ENCODE results near the gene NSG1.

DNA sequence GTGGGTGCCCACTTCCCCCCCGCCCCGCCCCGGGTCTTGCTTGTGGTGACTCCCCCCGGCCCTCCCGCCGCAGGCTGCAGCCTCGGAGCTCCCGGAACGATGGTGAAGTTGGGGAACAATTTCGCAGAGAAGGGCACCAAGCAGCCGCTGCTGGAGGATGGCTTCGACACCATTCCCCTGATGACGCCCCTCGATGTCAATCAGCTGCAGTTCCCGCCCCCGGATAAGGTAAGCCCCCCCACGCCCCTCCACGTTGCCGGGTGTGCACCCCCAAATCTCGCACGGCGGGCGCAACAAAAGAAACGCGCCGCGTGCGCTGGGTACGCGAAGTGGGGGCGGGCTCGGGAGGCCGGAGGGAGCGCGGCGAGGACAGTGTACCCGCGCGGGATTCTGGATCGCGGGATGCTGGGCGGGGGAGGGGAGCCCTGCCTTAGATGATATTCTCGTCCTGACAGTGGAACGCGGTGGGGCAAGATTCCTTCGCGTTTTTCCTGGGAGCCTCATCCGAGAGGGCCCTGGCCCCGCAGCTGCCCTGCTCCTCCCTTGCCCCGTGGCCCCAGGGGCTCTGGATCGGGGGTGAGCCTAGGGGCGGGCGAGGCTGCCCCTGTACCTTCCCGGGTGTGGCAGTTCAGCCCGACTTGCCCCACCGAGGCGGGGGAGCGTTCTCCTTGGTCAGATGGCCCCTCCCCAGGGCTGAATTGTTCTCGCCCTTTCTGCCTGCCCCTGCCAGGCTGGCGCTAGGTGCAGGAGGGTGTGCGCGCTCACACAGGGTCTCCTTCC, 819 bp downstream of the NSG1 start:
- TF ChIP-seq POLR2A (IDR thresholded peaks at IDR 0.05): no peak
- TF ChIP-seq, protein P1, sequence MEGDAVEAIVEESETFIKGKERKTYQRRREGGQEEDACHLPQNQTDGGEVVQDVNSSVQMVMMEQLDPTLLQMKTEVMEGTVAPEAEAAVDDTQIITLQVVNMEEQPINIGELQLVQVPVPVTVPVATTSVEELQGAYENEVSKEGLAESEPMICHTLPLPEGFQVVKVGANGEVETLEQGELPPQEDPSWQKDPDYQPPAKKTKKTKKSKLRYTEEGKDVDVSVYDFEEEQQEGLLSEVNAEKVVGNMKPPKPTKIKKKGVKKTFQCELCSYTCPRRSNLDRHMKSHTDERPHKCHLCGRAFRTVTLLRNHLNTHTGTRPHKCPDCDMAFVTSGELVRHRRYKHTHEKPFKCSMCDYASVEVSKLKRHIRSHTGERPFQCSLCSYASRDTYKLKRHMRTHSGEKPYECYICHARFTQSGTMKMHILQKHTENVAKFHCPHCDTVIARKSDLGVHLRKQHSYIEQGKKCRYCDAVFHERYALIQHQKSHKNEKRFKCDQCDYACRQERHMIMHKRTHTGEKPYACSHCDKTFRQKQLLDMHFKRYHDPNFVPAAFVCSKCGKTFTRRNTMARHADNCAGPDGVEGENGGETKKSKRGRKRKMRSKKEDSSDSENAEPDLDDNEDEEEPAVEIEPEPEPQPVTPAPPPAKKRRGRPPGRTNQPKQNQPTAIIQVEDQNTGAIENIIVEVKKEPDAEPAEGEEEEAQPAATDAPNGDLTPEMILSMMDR (IDR thresholded peaks at IDR 0.05): no peak
